GM19395 (cell line): Measurements from ENCODE around the gene CCDC197.

ENCODE experiments used
- ATAC-seq: cut with Tn5 transposase; IDR thresholded peaks from one replicate; pipeline ENCODE4 v1.9.1; 2021; ENCODE audit warnings: mild to moderate bottlenecking, moderate library complexity; ENCODE audit not compliant: unreplicated experiment

The CCDC197 gene

DNA sequence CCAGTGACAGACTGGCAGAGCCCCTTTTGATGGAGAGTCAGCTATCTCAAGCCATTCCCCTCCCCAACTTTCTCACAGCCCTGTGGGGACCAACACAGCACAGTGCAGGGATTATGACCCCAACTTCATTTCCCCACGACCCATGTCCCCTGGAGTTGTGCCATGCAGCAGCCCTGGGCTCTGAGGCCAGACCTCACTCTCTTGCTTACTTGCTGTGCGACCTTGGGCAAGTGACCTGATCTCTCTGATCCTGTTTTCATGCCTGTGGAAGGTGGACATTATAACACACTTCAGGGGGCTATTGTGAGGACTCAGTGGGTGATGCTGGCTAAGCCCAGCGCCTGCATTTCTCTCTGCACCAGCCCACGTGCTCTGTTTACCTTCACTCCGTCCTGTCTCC is 43.1 kb downstream of the CCDC197 start:
- no peak for ATAC-seq

DNA sequence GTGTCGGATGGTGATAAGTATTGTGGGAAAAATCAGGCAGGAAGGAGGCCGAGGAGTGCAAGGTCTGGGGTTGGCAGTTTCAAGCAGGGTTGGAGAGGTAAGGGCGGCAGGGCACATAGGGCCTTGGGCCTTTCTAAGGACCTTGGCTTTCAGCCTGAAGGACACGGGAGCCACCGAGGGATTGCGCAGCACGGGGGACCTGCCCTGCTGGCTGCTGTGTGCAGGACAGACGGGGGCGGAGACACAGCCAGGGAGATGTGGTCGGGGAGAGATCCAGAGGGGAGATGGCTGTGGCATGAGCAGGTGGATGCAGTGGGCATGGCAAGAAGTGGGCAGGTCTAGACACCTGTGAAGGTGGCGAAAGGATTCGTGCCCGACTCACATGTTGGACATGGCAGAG is 43.7 kb downstream of the CCDC197 start:
- ATAC-seq = no peak

DNA sequence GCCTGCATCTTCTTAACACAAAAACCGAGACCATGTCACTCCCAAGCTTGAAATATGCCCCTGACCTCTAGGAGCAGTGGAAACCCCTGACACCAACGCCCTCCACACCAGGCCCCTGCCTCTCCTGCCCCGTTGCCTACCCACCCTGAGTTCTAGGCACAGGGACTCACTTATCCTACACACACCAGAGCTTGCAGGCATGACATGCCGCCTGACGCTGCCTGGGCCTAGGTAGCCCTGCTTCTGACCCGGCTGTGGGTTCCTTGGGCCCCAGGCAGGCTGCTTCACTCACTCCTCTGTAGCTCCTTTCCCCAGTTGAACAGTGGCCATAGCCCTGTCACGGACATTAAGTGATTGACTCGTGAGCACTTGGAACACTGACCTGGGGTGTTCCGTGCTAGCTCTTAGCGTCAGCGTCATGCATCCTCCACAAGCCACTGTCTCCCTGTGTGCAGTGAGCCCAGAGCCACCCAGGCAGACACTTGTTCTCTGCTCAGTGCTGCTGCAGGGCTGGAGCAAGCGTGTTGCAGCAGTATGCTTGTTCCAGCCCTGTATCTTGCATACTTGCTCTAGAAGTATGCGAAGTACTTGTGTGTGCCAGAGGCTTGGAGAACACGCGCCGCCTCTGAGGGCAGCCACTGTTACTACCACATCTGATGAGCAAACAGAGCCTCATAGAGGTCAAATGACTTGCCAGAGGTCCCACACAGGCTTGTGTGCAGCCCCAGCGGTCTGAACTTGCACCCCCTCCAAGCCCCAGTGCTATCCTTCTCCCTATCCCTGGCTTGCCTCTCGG is 44.6 kb downstream of the CCDC197 start:
- no peak for ATAC-seq

DNA sequence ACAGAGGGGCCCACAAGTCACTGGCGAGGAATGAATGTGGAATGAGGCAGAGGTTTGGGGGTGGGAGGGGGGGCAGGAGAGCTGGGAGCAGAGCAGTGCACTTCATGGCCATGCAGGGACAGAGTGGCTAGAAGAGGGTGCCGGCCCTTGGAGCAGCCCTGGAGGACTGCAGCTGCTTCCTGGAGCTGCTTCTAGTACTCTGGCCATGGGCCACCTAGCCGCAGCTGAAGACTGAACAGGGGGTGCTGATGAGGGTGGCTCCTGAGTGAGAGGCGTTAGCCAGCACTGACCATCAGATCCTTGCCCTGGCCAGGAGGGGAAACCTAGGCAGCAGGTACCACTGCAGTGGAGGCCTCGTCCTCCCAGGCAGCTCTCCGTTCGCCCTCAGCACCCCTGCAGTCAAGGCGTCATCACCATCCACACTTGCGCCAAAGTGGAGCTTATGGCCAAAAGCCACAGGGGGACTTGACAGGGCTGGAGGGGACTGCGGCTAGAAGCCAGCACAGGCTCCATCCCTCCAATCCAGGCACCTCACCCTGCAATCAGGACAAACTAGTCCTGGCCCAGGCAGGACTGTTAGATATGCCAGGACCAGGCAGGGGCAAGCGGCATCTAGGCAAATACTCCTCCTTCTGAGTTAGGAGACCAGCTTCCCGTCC is 45.5 kb downstream of the CCDC197 start:
- ATAC-seq = no peak

DNA sequence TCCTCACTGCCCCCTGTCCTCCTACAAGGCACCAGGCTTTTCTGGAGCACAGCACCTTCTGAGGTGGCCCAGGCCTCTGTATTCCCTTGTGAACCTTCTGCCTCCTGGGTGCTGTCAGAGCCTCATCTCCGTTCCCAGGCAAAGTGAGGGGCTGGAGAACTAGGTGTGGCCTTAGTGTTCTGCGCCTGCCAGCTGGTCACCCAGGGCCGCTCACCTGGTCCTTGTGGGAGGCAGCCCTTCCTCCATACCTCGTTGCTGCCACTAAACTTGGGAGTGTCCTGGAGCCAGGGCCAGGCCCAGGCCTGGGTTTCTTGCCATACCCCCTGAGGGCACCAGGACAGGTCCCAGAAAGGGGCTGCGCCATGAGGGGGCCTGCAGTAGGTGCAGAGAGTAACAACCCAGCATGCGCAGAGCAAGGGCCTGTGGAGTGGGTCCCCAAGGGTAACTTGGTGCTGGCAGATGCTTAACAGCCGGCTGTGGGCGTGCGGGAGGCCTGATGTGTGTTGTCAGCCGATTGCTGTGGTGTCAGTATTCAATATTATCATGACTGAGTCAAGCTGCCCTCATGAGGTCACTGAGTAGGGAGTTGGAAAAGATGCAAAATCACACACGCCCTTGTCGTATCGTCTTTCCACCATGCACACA is 46.1 kb downstream of the CCDC197 start:
- ATAC-seq = no peak

DNA sequence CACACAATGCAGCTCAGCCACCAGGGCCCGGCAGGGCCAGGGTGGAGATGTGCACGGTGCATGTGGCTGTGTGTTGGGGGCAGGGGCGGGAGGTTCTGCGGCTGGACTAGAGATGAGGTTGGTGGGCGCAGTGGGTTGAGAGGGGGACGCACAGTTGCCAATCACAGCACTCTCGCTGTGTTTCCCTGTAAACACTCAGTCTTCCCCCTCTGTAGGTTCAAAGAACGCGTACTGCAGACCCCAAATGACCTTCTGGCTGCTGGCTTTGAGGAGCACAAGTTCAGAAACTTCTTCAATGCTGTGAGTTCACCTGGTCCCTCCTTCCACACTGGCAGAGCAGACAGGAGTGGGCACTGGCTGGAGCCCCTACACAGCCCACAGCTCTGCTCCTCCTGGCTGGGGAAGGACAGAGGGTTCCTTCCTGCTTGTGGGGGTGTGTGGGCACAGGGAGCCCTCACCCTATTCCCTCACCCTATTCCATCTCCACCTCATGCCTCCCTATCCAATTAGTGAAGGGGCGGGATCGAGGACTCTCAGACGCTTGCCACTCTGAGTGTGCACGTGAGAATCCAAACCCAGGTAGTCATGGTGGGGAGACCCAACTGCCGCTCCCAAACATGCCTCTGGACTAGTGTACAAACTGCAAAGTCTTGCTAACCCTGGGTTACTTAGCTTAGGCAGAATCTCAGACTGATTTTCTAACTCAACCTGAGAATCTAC is 46.8 kb downstream of the CCDC197 start:
- no peak for ATAC-seq

DNA sequence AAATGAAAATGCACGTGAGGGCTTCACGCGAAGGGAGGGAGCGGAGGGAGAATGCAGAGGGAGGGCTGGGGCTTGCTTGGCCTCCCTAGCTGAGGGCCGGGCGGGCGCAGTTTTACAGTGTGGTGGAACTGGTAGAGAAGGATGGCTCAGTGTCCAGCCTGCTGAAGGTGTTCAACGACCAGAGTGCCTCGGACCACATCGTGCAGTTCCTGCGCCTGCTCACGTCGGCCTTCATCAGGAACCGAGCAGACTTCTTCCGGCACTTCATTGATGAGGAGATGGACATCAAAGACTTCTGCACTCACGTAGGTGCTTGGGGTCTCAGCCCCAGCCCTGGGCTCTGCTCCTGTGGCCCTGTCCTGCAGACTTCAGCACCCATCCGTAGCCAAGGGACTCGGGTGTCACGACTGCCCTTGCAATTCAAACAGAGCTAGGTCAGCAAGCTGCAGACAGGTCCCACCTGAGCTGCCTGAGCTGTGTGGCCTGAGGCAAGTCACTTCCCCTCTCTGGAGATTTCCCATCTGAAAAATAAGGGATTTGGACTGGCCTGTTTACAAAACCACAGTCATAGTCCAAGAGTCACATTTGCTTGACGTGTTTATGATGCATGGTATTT is 47.5 kb downstream of the CCDC197 start:
- no peak for ATAC-seq

DNA sequence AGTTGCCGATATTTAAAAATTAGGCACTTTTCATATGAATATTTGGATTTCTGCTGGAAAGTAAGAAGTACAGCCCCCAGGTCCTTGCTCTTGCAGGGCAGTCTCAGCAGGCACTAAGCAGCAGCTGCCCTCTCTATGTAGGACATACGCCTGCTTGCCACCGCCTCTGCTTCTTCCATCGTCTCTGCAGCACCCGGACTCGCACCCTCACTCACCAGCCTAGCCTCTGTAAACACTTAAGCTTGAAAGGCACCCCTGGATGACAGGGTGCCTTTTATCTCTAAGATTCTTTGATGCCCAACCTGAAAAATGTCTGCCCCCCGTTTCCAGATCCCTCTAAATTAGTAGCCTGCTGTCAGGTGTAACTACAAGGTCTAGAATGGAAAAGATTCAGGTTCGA is 48.0 kb downstream of the CCDC197 start:
- ATAC-seq = no peak

DNA sequence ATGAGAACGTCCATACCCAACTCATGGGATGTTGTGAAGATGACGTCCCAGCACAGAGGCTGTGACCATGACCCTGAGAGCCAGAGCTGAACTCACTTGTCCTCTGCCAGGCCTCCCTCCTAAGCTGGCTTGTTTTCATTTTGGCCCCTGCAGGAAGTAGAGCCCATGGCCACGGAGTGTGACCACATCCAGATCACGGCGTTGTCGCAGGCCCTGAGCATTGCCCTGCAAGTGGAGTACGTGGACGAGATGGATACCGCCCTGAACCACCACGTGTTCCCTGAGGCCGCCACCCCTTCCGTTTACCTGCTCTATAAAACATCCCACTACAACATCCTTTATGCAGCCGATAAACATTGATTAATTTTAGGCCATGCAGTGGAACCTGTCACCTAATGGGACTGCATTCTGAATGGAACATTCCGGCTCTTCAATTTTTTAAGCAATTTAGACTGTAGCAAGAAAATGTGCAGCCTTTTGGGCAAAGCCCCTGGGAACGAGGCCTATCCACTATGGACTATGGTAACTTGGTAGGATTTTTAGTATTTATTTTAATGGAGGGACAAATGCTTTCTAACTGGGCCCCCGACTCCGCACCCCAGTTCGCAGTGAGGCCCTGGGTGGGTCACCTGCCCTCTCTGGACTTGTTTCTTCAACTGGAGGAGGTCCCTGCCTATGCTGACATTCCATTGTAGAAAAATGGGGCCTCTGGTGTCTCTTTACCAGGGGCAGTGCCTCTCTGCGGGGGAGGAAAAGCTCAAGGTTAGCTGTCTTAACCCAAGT is 48.7 kb downstream of the CCDC197 start:
- ATAC-seq = no peak

DNA sequence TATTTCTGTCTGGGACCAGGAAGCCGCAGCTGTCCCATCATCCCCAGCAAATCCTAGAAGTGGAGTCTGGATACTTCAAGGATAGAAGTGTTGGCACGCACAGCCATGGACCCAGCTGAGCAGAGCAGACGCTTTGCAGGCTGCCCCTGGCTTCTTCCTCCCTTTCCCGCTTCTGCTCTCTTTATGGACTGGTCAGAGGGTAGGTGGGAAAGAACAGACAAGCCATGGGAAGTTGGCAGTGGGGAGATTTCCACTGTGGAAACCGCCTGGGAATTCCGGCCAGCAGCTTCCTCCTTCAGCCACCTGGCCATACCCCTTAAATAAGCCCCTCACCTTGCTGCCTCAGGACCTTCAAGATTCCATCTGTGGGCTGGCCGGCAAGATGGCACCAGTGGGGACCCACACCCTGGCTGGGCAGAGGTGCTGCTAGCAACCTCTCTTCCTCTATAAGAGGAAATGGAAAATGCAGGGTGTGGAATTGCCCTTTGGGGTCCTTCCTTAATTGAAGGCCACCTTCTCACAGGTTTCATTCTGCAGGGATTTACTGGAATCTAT is 49.7 kb downstream of the CCDC197 start:
- no peak for ATAC-seq

DNA sequence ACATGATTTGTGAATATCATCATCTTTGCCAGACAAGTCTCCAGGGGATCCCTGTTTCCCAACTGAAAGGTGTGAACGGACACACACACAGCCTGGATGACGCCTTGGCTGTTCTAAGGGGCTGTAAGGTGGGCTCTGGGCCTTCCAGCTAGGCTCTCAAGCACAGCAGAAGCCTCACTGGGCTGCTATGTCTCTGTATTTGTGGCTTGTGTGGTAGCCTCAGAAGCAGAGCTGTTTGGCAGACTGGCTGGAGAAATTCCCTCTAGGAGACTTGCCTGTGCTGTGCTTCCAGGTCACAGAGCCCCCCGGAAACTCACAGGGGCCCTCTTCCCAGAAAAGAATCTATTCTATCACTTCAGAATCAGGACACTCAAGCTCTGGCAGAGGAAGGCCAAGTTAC is 50.5 kb downstream of the CCDC197 start:
- ATAC-seq = no peak

DNA sequence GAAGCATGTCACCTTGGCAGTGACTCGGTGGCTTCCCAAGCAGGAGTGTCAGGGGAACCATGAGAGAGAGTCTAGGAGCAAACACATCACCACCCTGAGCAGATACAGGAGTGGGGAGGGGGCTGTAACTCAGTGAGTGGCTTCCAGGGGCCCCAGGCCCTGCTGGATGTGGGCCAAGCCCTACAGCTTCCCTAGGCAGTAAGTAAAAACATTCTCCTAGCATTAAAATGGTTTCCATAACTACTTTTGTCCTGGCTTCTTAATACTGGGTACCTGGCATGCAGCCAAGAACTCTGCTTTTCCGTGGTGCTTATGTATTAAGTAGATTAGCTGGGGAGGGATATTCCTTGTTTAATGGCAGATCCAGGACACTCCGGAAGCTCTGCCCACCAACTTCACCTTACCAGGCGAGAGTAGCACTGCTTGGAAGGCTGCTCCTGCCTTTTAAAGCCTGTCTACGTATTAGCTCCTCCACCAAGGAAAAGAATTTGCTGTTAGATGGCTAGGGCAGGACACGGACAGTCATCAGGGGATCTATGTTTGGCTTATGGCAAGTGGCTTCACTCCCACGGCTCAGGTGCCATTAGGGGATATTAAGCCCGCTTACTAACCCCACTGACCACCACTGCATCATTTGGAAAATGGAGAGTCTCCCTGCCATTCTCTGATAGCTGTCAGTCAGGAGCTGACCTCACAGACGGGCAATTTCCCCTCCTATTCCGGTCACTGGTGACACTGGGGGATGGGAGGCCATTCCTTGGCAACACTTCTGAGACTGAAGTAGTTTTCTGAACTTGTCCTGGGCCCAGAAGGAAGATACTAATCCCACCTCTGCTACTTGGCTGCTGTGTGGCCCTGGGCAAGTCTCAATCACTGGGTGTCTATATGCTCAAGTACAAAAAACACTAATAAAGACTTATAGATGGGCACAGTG is 51.9 kb downstream of the CCDC197 start:
- ATAC-seq = no peak

DNA sequence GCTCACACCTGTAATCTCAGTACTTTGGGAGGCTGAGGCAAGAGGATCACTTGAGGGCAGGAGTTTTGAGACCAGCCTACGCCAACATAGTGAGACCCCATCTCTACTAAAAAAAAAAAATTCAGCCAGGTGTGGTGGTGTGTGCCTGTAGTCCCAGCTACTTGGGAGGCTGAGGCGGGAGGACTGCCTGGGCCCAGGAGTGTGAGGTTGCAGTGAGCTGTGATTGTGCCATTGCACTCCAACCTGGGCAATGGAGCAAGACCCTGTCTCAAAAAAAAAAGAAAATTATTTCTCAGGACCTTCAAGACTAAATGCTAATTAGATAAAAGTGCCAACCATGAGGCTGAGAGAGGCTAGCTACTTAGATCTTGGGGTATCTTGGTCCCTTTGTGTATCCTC is 52.5 kb downstream of the CCDC197 start:
- no peak for ATAC-seq

DNA sequence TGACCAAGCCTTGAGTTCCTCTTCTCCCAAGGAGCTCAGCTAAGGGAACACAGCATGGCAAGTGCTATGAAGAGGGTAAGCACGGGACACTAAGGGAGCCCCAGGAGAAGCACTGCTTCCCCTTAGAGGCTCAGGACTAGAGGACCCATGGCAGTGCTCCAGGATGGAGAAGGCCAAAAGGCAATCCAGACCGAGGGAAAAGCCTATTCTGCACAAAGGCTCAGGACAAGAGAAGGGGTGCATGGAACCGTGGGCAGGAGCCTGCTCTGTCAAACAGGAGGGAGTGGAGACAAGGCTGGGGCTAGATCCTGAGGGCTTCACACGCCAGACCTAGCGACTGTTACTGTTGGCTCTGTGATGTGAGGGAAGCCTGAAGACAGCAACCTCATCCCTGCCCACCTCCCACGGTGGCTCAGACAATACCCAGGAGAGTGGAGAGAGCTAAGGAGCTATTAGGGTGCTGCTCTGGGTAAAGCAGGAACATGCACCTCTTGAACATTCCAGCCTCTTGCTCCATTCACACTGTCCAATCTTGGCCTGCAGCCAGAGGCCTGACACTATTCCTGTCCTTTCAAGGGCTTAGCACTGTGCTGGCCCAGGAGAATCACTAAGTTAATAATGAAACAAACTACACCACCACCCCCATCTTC is 53.3 kb downstream of the CCDC197 start:
- no peak for ATAC-seq

DNA sequence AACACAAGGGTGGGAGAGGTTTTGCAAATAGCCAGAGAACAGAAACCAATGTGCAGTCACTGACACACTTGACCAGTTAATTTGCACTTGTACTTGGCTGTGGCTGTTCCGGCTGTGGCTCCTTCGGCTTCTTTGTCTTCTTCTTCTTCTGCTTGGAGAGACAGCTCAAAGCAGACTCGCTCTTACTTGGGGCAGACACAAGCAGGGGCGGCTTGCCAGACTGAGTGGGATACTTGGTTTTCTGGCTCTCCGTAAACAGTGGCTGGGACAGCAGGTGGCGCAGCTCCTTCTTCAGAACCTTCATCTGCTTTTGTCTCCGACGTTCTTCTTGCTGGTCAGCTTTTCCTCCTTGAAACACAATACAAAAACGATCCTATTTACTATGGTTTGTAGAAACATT is 54.0 kb downstream of the CCDC197 start:
- no peak for ATAC-seq

DNA sequence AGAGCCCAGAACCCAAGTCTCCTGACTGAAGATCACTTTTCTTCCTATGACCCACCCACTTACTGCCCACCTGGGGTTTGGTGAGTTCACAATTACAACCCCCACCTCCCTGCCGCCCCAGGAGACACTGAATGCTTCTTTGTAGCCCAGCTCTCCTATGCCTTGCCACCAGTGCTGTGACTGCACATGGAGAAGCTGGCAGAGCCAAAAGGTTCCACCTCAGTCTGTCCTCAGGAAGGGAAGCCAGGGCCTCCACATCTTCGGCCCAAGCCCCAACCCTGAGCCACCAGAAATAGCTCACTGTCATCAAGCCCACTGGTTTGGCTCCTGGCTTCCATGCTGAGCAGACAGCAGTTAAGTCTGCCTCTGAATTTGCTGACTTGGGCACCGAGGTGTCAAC is 54.7 kb downstream of the CCDC197 start:
- ATAC-seq = no peak

DNA sequence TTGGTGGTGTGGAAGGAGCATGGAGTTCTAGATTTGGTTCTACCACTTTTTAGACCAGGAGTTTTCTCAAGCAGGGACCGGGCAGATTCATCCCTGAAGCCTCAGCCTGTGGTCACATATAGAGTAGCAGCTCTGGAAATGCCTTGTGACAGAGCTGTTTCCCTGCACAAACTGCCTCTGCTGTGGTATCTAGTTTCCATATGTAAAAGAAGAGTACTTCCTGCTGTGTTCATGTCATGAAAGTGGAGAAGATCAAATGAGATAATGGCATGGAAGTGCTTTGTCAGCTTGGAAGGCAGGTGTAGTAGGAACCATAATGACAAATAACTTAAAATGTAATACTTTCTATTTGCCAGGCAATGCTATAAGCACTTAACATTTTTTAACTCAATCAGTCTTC is 55.1 kb downstream of the CCDC197 start:
- no peak for ATAC-seq

DNA sequence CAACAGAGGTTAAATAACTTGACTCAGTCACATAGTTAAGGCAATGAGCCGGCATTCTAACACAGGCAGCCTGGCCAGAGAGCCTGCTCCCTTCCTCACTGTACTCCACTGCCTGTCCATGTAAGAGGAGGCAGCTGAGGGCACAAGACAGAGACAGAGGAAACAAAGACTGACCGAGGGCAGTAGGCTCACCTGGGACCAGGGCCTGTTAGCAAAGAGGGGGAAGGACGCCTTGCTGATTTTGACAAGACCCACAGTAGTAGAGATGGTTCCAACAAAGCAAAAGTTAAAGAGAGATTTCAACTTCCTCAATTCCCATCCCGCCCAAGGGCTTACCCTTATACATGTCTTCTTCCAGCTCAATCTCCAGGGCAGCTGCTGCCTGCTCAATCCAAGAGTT is 55.6 kb downstream of the CCDC197 start:
- no peak for ATAC-seq
